Lower leg skin (tissue), 4 donors: ENCODE data around the gene KCNMA1. TPM values are rescaled to one million over a fixed set of nuclear protein-coding genes. Genes with fewer than 3 reads are reported as not detected.
"Not testable (repeated sequence)": the region's sequence is repeated elsewhere in the genome, so short reads cannot be mapped to it uniquely, and the experiment has no call there.

ENCODE experiments used
- DNase-seq, 2 donors: peaks; one replicate each; pipeline ENCODE4 v3.0.0-alpha.2; 2019; ENCODE audit warnings: low spot score in 2 of 2
- H3K4me3 ChIP-seq: fragments of 200-600 bp; sonication (generic); 2 replicates; pipeline ENCODE4 v1.5.1; 2017; ENCODE audit warnings: mild to moderate bottlenecking, low read depth; ENCODE audit not compliant: poor library complexity, severe bottlenecking
- CTCF ChIP-seq, 3 donors: fragments of 450-650 bp; IDR thresholded peaks; one replicate each; pipeline ENCODE4 v1.5.1; 2016; ENCODE audit warnings: antibody characterized with exemption in 3 of 3, mild to moderate bottlenecking in 3 of 3, moderate library complexity in 2 of 3
- POLR2A ChIP-seq, 2 donors: fragments of 450-650 bp; IDR thresholded peaks; one replicate each; pipeline ENCODE4 v1.6.1; 2016 to 2017; ENCODE audit warnings: antibody characterized with exemption in 2 of 2, mild to moderate bottlenecking in 1 of 2, moderate library complexity in 1 of 2
- WGBS, 2 donors: methylation state at CpG; one replicate each; pipeline ENCODE4 v1.1.5; 2018; 5-methylcytosine and 5-hydroxymethylcytosine counted together
- intact Hi-C: fragments of 100-400 bp; cut with DNase I; formaldehyde crosslinking; loops from one replicate; pipeline ENCODE4 v1.15.0; 2023; ENCODE audit warnings: low total_unique reads
- total RNA-seq, 4 donors: library from RNA; depleted of rRNA; stranded (reverse); fragments of >200 nt; gene quantifications; one replicate each; pipeline ENCODE4 v1.1.0, GENCODE V29; 2016

KCNMA1 gene
- total RNA-seq, 4 donors from 2014 or later, result 4.1 to 9.9 (median 6.5) TPM

- TF ChIP-seq CTCF (IDR thresholded peaks at IDR 0.05), result no peak
- no peak for TF ChIP-seq POLR2A (IDR thresholded peaks at IDR 0.05)
- WGBS, 2 donors, result 59 to 67% methylated on average over 3 of the region's 3 CpGs
- intact Hi-C loops, result no loop called here
- DNase-seq, result no peak
- no peak overlapping the region for H3K4me3 ChIP-seq
Observed at GRCh38 chr10:77661100-77661499, 23.5 kb upstream of the KCNMA1 start.

GRCh38 chr10:77659046-77659670 lies 21.6 kb upstream of the KCNMA1 start:
- intact Hi-C loops, DNase-seq, H3K4me3 ChIP-seq: not testable (repeated sequence)
- 90 to 97% methylated on average over 3 of the region's 3 CpGs for WGBS, 2 donors

GRCh38 chr10:77653210-77653609 lies 15.6 kb upstream of the KCNMA1 start:
- H3K4me3 ChIP-seq, result no peak overlapping the region
- no peak for DNase-seq
- TF ChIP-seq CTCF (IDR thresholded peaks at IDR 0.05) (no peak), POLR2A (IDR thresholded peaks at IDR 0.05) (no peak)
- intact Hi-C loops, result no loop called here

- H3K4me3 ChIP-seq, result no peak overlapping the region
- peak in 1 of 2 donors; percentile 69 for DNase-seq
- WGBS, 2 donors, result 80 to 86% methylated on average over 8 of the region's 8 CpGs
- intact Hi-C loops, result no loop called here
- no peak for TF ChIP-seq CTCF (IDR thresholded peaks at IDR 0.05)
- TF ChIP-seq POLR2A (IDR thresholded peaks at IDR 0.05), result no peak
Observed at GRCh38 chr10:77649333-77650331, 12.0 kb upstream of the KCNMA1 start.

- intact Hi-C loops, result no loop called here
- H3K4me3 ChIP-seq, result no peak overlapping the region
- no peak for DNase-seq
- 48 to 59% methylated on average over 1 of the region's 1 CpG for WGBS, 2 donors
- TF ChIP-seq POLR2A (IDR thresholded peaks at IDR 0.05), result no peak
- TF ChIP-seq CTCF (IDR thresholded peaks at IDR 0.05), result no peak
Observed at GRCh38 chr10:77648472-77648871, 10.9 kb upstream of the KCNMA1 start.

GRCh38 chr10:77647543-77648293 lies 10.1 kb upstream of the KCNMA1 start:
- no peak for DNase-seq
- TF ChIP-seq POLR2A (IDR thresholded peaks at IDR 0.05) (no peak), CTCF (IDR thresholded peaks at IDR 0.05) (no peak)
- intact Hi-C loops, result no loop called here
- no peak overlapping the region for H3K4me3 ChIP-seq
- WGBS, 2 donors, result 92 to 96% methylated on average over 4 of the region's 4 CpGs
